IMR-90 (cell line): ENCODE measurements around the gene MGLL. TPM values are rescaled to one million over a fixed set of nuclear protein-coding genes. Genes with fewer than 3 reads are reported as not detected.

Source experiments
- ATAC-seq: fragments of 200-7000 bp; cut with Tn5 transposase; 2 replicates; pipeline ENCODE4 v1.9.1; 2020; ENCODE audit warnings: low read depth, mild to moderate bottlenecking, moderate library complexity
- BruUV-seq: library from RNA; stranded (reverse); fragments of 400-500 nt; replicated peaks from 2 replicates; lab custom pipeline; 2021; lab: Mats Ljungman, UMichigan
- CTCF ChIA-PET: fragments of 300-600 bp; formaldehyde crosslinking; extraction: SDS; loops from one replicate; lab custom pipeline; 2021; ENCODE audit warnings: antibody characterized with exemption; lab: Yijun Ruan, JAX
- POLR2A ChIA-PET: fragments of 300-600 bp; sonication (Branson Sonifier 250); formaldehyde crosslinking; loops from one replicate; lab custom pipeline; 2022; ENCODE audit warnings: antibody characterized with exemption; ENCODE audit not compliant: unreplicated experiment; lab: Charles Lee
- DNase-seq: peaks from one replicate; pipeline ENCODE4 v3.0.0; 2013
- H2AFZ ChIP-seq: replicated peaks from 2 replicates; pipeline ENCODE3; 2013; ENCODE audit warnings: low read length, mild to moderate bottlenecking; ENCODE audit not compliant: poor library complexity
- H2AK5ac ChIP-seq: 2 replicates; pipeline ENCODE4 v1.6.1; 2013; ENCODE audit warnings: low read depth, low read length, inconsistent platforms
- H2AK9ac ChIP-seq: replicated peaks from 2 replicates; pipeline ENCODE3; 2013; ENCODE audit warnings: mild to moderate bottlenecking, low read depth, low read length, moderate library complexity; ENCODE audit not compliant: poor library complexity
- H2BK120ac ChIP-seq: 2 replicates; pipeline ENCODE4 v1.6.1; 2013; ENCODE audit warnings: low read depth, low read length, inconsistent platforms
- H2BK15ac ChIP-seq: 3 replicates; pipeline ENCODE4 v1.6.1; 2013; ENCODE audit warnings: low read depth, low read length, inconsistent platforms
- H2BK20ac ChIP-seq: 2 replicates; pipeline ENCODE4 v1.6.1; 2013; ENCODE audit warnings: low read depth, mild to moderate bottlenecking, inconsistent platforms, low read length, moderate library complexity
- H2BK5ac ChIP-seq: 2 replicates; pipeline ENCODE4 v1.6.1; 2013; ENCODE audit warnings: mild to moderate bottlenecking, low read depth, low read length, inconsistent platforms; ENCODE audit not compliant: poor library complexity, severe bottlenecking
- H3K14ac ChIP-seq: replicated peaks from 2 replicates; pipeline ENCODE4 v1.6.1; 2013; ENCODE audit warnings: low read depth, low read length, inconsistent platforms
- H3K18ac ChIP-seq: 2 replicates; pipeline ENCODE4 v1.6.1; 2013; ENCODE audit warnings: low read depth, low read length, control low read depth
- H3K23ac ChIP-seq: 2 replicates; pipeline ENCODE4 v1.6.1; 2013; ENCODE audit warnings: low read depth, low read length, inconsistent platforms
- H3K27ac ChIP-seq: 2 replicates; pipeline ENCODE4 v1.5.1; 2013; ENCODE audit warnings: mild to moderate bottlenecking, control low read depth, low read length; ENCODE audit not compliant: insufficient read depth
- H3K27me3 ChIP-seq: 2 replicates; pipeline ENCODE4 v1.6.1; 2013; ENCODE audit warnings: low read length; ENCODE audit not compliant: control insufficient read depth, insufficient read depth
- H3K36me3 ChIP-seq: 2 replicates; pipeline ENCODE4 v1.6.1; 2013; ENCODE audit warnings: low read length, mixed read lengths; ENCODE audit not compliant: control insufficient read depth, insufficient read depth
- H3K4ac ChIP-seq: 2 replicates; pipeline ENCODE4 v1.6.1; 2013; ENCODE audit warnings: low read depth, low read length, inconsistent platforms
- H3K4me1 ChIP-seq: 2 replicates; pipeline ENCODE4 v1.6.1; 2013; ENCODE audit warnings: low read length, mixed read lengths; ENCODE audit not compliant: control insufficient read depth, insufficient read depth
- H3K4me2 ChIP-seq: 2 replicates; pipeline ENCODE4 v1.6.1; 2013; ENCODE audit warnings: low read depth, mild to moderate bottlenecking, control low read depth, low read length, moderate library complexity
- H3K4me3 ChIP-seq: 2 replicates; pipeline ENCODE4 v1.5.1; 2013; ENCODE audit warnings: low read depth, mild to moderate bottlenecking, control low read depth, low read length, moderate library complexity; ENCODE audit not compliant: insufficient read depth
- H3K56ac ChIP-seq: 2 replicates; pipeline ENCODE4 v1.6.1; 2013; ENCODE audit warnings: low read length, inconsistent platforms; ENCODE audit not compliant: insufficient read depth; ENCODE audit errors: extremely low read depth
- H3K79me1 ChIP-seq, 2 experiments: 2 replicates each; pipeline ENCODE4 v1.6.1; 2013; ENCODE audit warnings: low read length in 2 of 2, inconsistent platforms in 1 of 2, low read depth in 1 of 2
- H3K9ac ChIP-seq: 2 replicates; pipeline ENCODE4 v1.6.1; 2013; ENCODE audit warnings: low read depth, low read length, control low read depth
- H3K9me1 ChIP-seq: 2 replicates; pipeline ENCODE4 v1.6.1; 2013; ENCODE audit warnings: low read length, inconsistent platforms; ENCODE audit not compliant: insufficient read depth
- H3K9me3 ChIP-seq: 2 replicates; pipeline ENCODE4 v1.6.1; 2013; ENCODE audit warnings: low read length; ENCODE audit not compliant: control insufficient read depth, insufficient read depth
- H4K20me1 ChIP-seq: 2 replicates; pipeline ENCODE4 v1.6.1; 2013; ENCODE audit warnings: low read length, inconsistent platforms; ENCODE audit not compliant: insufficient read depth
- H4K5ac ChIP-seq: 2 replicates; pipeline ENCODE4 v1.6.1; 2013; ENCODE audit warnings: mild to moderate bottlenecking, low read depth, low read length, control low read depth
- H4K8ac ChIP-seq, 2 experiments: 2 replicates each; pipeline ENCODE4 v1.6.1; 2013; ENCODE audit warnings: low read depth in 2 of 2, low read length in 2 of 2, control low read depth in 1 of 2, inconsistent platforms in 1 of 2
- H4K91ac ChIP-seq: 2 replicates; pipeline ENCODE4 v1.6.1; 2013; ENCODE audit warnings: low read depth, low read length, inconsistent platforms; ENCODE audit not compliant: insufficient read depth
- BHLHE40 ChIP-seq: fragments of 150-350 bp; IDR thresholded peaks from 2 replicates; pipeline ENCODE4 v1.6.1; 2016; ENCODE audit warnings: mild to moderate bottlenecking, low read depth, low read length
- CEBPB ChIP-seq: IDR thresholded peaks from 2 replicates; pipeline ENCODE4 v1.6.1; 2012; ENCODE audit warnings: low read depth, low read length, improper control_type of control experiment
- CHD1 ChIP-seq: IDR thresholded peaks from 2 replicates; pipeline ENCODE4 v1.6.1; 2012; ENCODE audit warnings: low read depth, low read length, improper control_type of control experiment
- CTCF ChIP-seq: conservative IDR thresholded peaks from 2 replicates; pipeline ENCODE4 v1.5.1; 2012; ENCODE audit warnings: mild to moderate bottlenecking, low read depth, low read length, improper control_type of control experiment
- ELK1 ChIP-seq: fragments of 150-350 bp; IDR thresholded peaks from 2 replicates; pipeline ENCODE4 v1.6.1; 2016; ENCODE audit warnings: low read depth, mild to moderate bottlenecking, low read length, moderate library complexity, borderline replicate concordance
- FOS ChIP-seq: fragments of 150-350 bp; IDR thresholded peaks from 2 replicates; pipeline ENCODE4 v1.6.1; 2016; ENCODE audit warnings: low read depth, low read length
- MAFK ChIP-seq: IDR thresholded peaks from 2 replicates; pipeline ENCODE4 v1.6.1; 2012; ENCODE audit warnings: low read depth, low read length, improper control_type of control experiment
- MAZ ChIP-seq: IDR thresholded peaks from 2 replicates; pipeline ENCODE4 v1.6.1; 2012; ENCODE audit warnings: low read depth, mild to moderate bottlenecking, low read length, improper control_type of control experiment, moderate library complexity, borderline replicate concordance
- MXI1 ChIP-seq: IDR thresholded peaks from 2 replicates; pipeline ENCODE4 v1.6.1; 2012; ENCODE audit warnings: low read depth, mild to moderate bottlenecking, low read length, moderate library complexity, borderline replicate concordance
- NFE2L2 ChIP-seq: fragments of 150-350 bp; IDR thresholded peaks from 2 replicates; pipeline ENCODE4 v1.6.1; 2016; ENCODE audit warnings: low read depth, mild to moderate bottlenecking, low read length
- POLR2A ChIP-seq: IDR thresholded peaks from 2 replicates; pipeline ENCODE4 v1.6.1; 2012; ENCODE audit warnings: mild to moderate bottlenecking, low read depth, low read length
- RAD21 ChIP-seq: IDR thresholded peaks from 2 replicates; pipeline ENCODE4 v1.6.1; 2012; ENCODE audit warnings: low read length, improper control_type of control experiment
- RCOR1 ChIP-seq: IDR thresholded peaks from 2 replicates; pipeline ENCODE4 v1.6.1; 2012; ENCODE audit warnings: mild to moderate bottlenecking, low read length, improper control_type of control experiment; ENCODE audit not compliant: insufficient replicate concordance
- RFX5 ChIP-seq: IDR thresholded peaks from 2 replicates; pipeline ENCODE4 v1.8.0; 2012; ENCODE audit warnings: low read depth, mild to moderate bottlenecking, low read length, moderate library complexity
- SMC3 ChIP-seq: fragments of 150-350 bp; IDR thresholded peaks from 2 replicates; pipeline ENCODE4 v1.6.1; 2016; ENCODE audit warnings: low read depth, mild to moderate bottlenecking, antibody characterized with exemption, low read length, moderate library complexity
- USF2 ChIP-seq: fragments of 150-350 bp; IDR thresholded peaks from 2 replicates; pipeline ENCODE4 v1.6.1; 2017; ENCODE audit warnings: mild to moderate bottlenecking, antibody characterized with exemption, low read length, low read depth
- WGBS, 2 experiments: methylation state at CpG; one replicate each; pipeline versions ENCODE4 v1.1.5 to v1.1.7; 2013; ENCODE audit warnings: missing lambda C conversion rate in 2 of 2; ENCODE audit not compliant: insufficient read length in 1 of 2; ENCODE audit errors: extremely low coverage in 2 of 2; 5-methylcytosine and 5-hydroxymethylcytosine counted together
- dilution Hi-C: fragments of 300-500 bp; cut with HindIII; formaldehyde crosslinking; loops from one replicate; pipeline ENCODE4 v1.14.3; 2018; ENCODE audit warnings: low sequenced_read_pairs; ENCODE audit not compliant: unreplicated experiment
- in situ Hi-C: fragments of 300-500 bp; cut with MboI; formaldehyde crosslinking; loops from 3 replicates; pipeline ENCODE4 v1.14.3; 2019; ENCODE audit warnings: low sequenced_read_pairs, inconsistent platforms, mixed read lengths
- intact Hi-C: fragments of 100-400 bp; cut with micrococcal nuclease; formaldehyde crosslinking; loops from 2 replicates; pipeline ENCODE4 v1.10.0; 2022
- polyA plus RNA-seq, 3 experiments: library from polyadenylated mRNA; depleted of rRNA; stranded (reverse); fragments of >200 nt; gene quantifications; 2 replicates each; pipeline ENCODE4 v1.2.3, GENCODE V29; 2012; ENCODE audit warnings: low replicate concordance in 1 of 3
- total RNA-seq: library from RNA; depleted of rRNA; stranded (reverse); fragments of >200 nt; gene quantifications from 2 replicates; pipeline ENCODE4 v1.2.3, GENCODE V29; 2012

Gene MGLL
- total and polyA plus RNA-seq, 2 of the 4 experiments (the other 2 are of a cell fraction), result 23.7 to 60.6 TPM

DNA sequence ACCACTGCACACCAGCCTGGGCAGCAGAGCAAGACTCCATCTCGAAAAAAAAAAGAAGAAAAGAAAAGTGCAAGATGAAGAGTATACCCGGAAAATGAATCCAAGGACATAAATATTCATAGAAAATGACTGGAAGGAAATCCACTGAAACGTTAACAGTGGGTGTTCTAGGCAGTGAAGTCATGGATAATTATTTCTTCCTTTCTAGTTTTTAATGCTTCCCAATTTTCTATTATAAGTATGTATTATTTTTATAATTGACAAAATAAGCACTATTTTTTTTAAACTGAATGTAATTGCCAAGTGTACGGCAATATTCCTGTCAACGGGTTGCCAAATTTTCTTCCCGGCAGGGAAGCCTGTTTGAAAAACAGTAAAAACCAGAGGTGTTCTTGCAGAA lies 37.4 kb upstream of the MGLL start:
- Histone ChIP-seq H3K27ac (no peak overlapping the region), H4K8ac (no peak overlapping the region), H2BK20ac (no peak overlapping the region), H3K4me3 (no peak overlapping the region), H3K4me1 (no peaks in the 10 kb centered on the region), H3K14ac (no peak overlapping the region), H2BK120ac (no peak overlapping the region), H2BK5ac (no peak overlapping the region), H3K4me2 (no peak overlapping the region), H3K9me3 (no peaks in the 10 kb centered on the region), H2BK15ac (no peak overlapping the region), H3K18ac (no peak overlapping the region), H3K23ac (no peak overlapping the region), H2AFZ (no peak overlapping the region), H3K4ac (no peak overlapping the region), H3K9me1 (no peaks in the 10 kb centered on the region), H4K5ac (no peak overlapping the region), H2AK9ac (no peak overlapping the region), H3K79me1 (no peaks in the 10 kb centered on the region), H4K20me1 (no peaks in the 10 kb centered on the region), H4K91ac (no peak overlapping the region), H2AK5ac (no peak overlapping the region), H3K36me3 (no peaks in the 10 kb centered on the region), H3K27me3 (peaks cover 26% of the 10 kb centered on the region), H3K9ac (no peak overlapping the region), H3K56ac (no peak overlapping the region)
- ATAC-seq (no peak), DNase-seq (no peak)
- TF ChIP-seq CEBPB (no peak), SMC3 (no peak), MAFK (no peak), ELK1 (no peak), CTCF (no peak), MAZ (no peak), USF2 (no peak), RAD21 (no peak), MXI1 (no peak), BHLHE40 (no peak), CHD1 (no peak), POLR2A (no peak), RFX5 (no peak), FOS (no peak), NFE2L2 (no peak), RCOR1 (no peak)
- intact Hi-C loops (loop anchor here (5.0 kb wide), 1 partner anchor 93 kb away; no protein-coding TSS in a partner anchor), dilution Hi-C loops (no loop called here), in situ Hi-C loops (no loop called here)
- no TSS peak for BruUV-seq
- 43% methylated on average over 1 of the region's 6 CpGs; no CpG with 5 or more reads in 1 of the 2 experiments for WGBS, 2 experiments
- ChIA-PET CTCF (no interaction called here), POLR2A (no interaction called here)
